Measurements from ENCODE around the gene PIP4K2A. TPM values are rescaled to one million over a fixed set of nuclear protein-coding genes. Genes with fewer than 3 reads are reported as not detected.

Gene PIP4K2A
- total RNA-seq, 1 donor from 2014 or later, result 37.6 TPM

GRCh38 chr10:22573820-22574569 is 140.4 kb downstream of the PIP4K2A start:
- no peaks in the 10 kb centered on the region for H3K4me1 Mint-ChIP-seq
- peaks cover 10% of the 10 kb centered on the region for H3K9me3 Mint-ChIP-seq
- no peak for TF ChIP-seq CTCF (IDR thresholded peaks at IDR 0.05; ENCODE audit: unreplicated experiment)
- no peak overlapping the region for H3K27ac Mint-ChIP-seq
- no peak overlapping the region for H3K4me3 Mint-ChIP-seq
- DNase-seq (ENCODE audit: low spot score in 2 of 2, unreplicated experiment in 2 of 2), result no peak
- H3K36me3 Mint-ChIP-seq, result peaks cover 69% of the 10 kb centered on the region
- no peaks in the 10 kb centered on the region for H3K27me3 Mint-ChIP-seq (ENCODE audit: low read depth)

GRCh38 chr10:22570733-22571430 is 143.5 kb downstream of the PIP4K2A start:
- H3K9me3 Mint-ChIP-seq, result peaks cover 21% of the 10 kb centered on the region
- no peaks in the 10 kb centered on the region for H3K27me3 Mint-ChIP-seq (ENCODE audit: low read depth)
- H3K4me1 Mint-ChIP-seq, result no peaks in the 10 kb centered on the region
- H3K36me3 Mint-ChIP-seq, result peaks cover 76% of the 10 kb centered on the region
- H3K4me3 Mint-ChIP-seq, result no peak overlapping the region
- no peak for TF ChIP-seq CTCF (IDR thresholded peaks at IDR 0.05; ENCODE audit: unreplicated experiment)
- no peak overlapping the region for H3K27ac Mint-ChIP-seq
- no peak for DNase-seq (ENCODE audit: low spot score in 2 of 2, unreplicated experiment in 2 of 2)

GRCh38 chr10:22570234-22570633 is 144.1 kb downstream of the PIP4K2A start:
- no peak overlapping the region for H3K4me3 Mint-ChIP-seq
- no peak overlapping the region for H3K27ac Mint-ChIP-seq
- H3K9me3 Mint-ChIP-seq, result peaks cover 21% of the 10 kb centered on the region
- no peaks in the 10 kb centered on the region for H3K27me3 Mint-ChIP-seq (ENCODE audit: low read depth)
- TF ChIP-seq CTCF (IDR thresholded peaks at IDR 0.05; ENCODE audit: unreplicated experiment), result no peak
- DNase-seq (ENCODE audit: low spot score in 2 of 2, unreplicated experiment in 2 of 2), result no peak
- no peaks in the 10 kb centered on the region for H3K4me1 Mint-ChIP-seq
- H3K36me3 Mint-ChIP-seq, result peaks cover 71% of the 10 kb centered on the region

GRCh38 chr10:22568928-22569327 is 145.4 kb downstream of the PIP4K2A start:
- Mint-ChIP-seq H3K4me3 (no peak overlapping the region), H3K36me3 (peaks cover 75% of the 10 kb centered on the region)

GRCh38 chr10:22564060-22564459 is 150.3 kb downstream of the PIP4K2A start:
- DNase-seq (ENCODE audit: low spot score in 2 of 2, unreplicated experiment in 2 of 2), result no peak
- no peaks in the 10 kb centered on the region for H3K27me3 Mint-ChIP-seq (ENCODE audit: low read depth)
- H3K4me3 Mint-ChIP-seq, result no peak overlapping the region
- H3K27ac Mint-ChIP-seq, result no peak overlapping the region
- no peak for TF ChIP-seq CTCF (IDR thresholded peaks at IDR 0.05; ENCODE audit: unreplicated experiment)
- H3K9me3 Mint-ChIP-seq, result peaks cover 11% of the 10 kb centered on the region
- no peaks in the 10 kb centered on the region for H3K4me1 Mint-ChIP-seq
- peaks cover 49% of the 10 kb centered on the region for H3K36me3 Mint-ChIP-seq

More at GRCh38 chr10:22568928-22569327, 145.4 kb downstream of the PIP4K2A start:
- peaks cover 21% of the 10 kb centered on the region for H3K9me3 Mint-ChIP-seq
- no peak overlapping the region for H3K27ac Mint-ChIP-seq
- no peaks in the 10 kb centered on the region for H3K4me1 Mint-ChIP-seq
- H3K27me3 Mint-ChIP-seq (ENCODE audit: low read depth), result no peaks in the 10 kb centered on the region
- no peak for DNase-seq (ENCODE audit: low spot score in 2 of 2, unreplicated experiment in 2 of 2)
- no peak for TF ChIP-seq CTCF (IDR thresholded peaks at IDR 0.05; ENCODE audit: unreplicated experiment)
